ENCODE data around the gene STXBP4.

STXBP4 gene

GRCh38 chr17:55054429-55054828 lies 85.9 kb downstream of the STXBP4 start:
- TF ChIP-seq ZNF8 (CRISPR knock-in tag; IDR thresholded peaks at IDR 0.05) (no peak), ZNF70 (CRISPR knock-in tag; IDR thresholded peaks at IDR 0.05) (no peak), PATZ1 (CRISPR knock-in tag; IDR thresholded peaks at IDR 0.05; ENCODE audit: borderline replicate concordance) (no peak), ESRRG (CRISPR knock-in tag; IDR thresholded peaks at IDR 0.05) (no peak)
- ATAC-seq: no peak

- ATAC-seq: no peak
- TF ChIP-seq TOX (CRISPR knock-in tag; IDR thresholded peaks at IDR 0.05; ENCODE audit: borderline replicate concordance) (no peak), ZNF565 (CRISPR knock-in tag; conservative IDR thresholded peaks at IDR 0.05; ENCODE audit: low read depth) (no peak), RARB (CRISPR knock-in tag; IDR thresholded peaks at IDR 0.05) (no peak), ARNTL (CRISPR knock-in tag; IDR thresholded peaks at IDR 0.05; ENCODE audit: borderline replicate concordance, low read depth) (no peak), ISL1 (CRISPR knock-in tag; IDR thresholded peaks at IDR 0.05) (no peak), ZFP30 (CRISPR knock-in tag; IDR thresholded peaks at IDR 0.05) (no peak)
Measured at GRCh38 chr17:55056526-55056925, 88.0 kb downstream of the STXBP4 start.

GRCh38 chr17:55057184-55057583 lies 88.6 kb downstream of the STXBP4 start:
- ATAC-seq: no peak
- TF ChIP-seq SNAI2 (CRISPR knock-in tag; IDR thresholded peaks at IDR 0.05): no peak
- TF ChIP-seq ZNF565 (CRISPR knock-in tag; conservative IDR thresholded peaks at IDR 0.05; ENCODE audit: low read depth): no peak
- TF ChIP-seq PPARA (CRISPR knock-in tag; IDR thresholded peaks at IDR 0.05; ENCODE audit: borderline replicate concordance): no peak
- no peak for TF ChIP-seq ESRRG (CRISPR knock-in tag; IDR thresholded peaks at IDR 0.05)
- TF ChIP-seq ISL1 (CRISPR knock-in tag; IDR thresholded peaks at IDR 0.05): no peak
- TF ChIP-seq ZFP3 (CRISPR knock-in tag; IDR thresholded peaks at IDR 0.05): no peak
- TF ChIP-seq, protein P1, sequence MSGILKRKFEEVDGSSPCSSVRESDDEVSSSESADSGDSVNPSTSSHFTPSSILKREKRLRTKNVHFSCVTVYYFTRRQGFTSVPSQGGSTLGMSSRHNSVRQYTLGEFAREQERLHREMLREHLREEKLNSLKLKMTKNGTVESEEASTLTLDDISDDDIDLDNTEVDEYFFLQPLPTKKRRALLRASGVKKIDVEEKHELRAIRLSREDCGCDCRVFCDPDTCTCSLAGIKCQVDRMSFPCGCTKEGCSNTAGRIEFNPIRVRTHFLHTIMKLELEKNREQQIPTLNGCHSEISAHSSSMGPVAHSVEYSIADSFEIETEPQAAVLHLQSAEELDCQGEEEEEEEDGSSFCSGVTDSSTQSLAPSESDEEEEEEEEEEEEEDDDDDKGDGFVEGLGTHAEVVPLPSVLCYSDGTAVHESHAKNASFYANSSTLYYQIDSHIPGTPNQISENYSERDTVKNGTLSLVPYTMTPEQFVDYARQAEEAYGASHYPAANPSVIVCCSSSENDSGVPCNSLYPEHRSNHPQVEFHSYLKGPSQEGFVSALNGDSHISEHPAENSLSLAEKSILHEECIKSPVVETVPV (CRISPR knock-in tag; IDR thresholded peaks at IDR 0.05): no peak
- TF ChIP-seq ZNF70 (CRISPR knock-in tag; IDR thresholded peaks at IDR 0.05): no peak
- TF ChIP-seq CSDC2 (CRISPR knock-in tag; IDR thresholded peaks at IDR 0.05): no peak
- no peak for TF ChIP-seq CREB5 (CRISPR knock-in tag; IDR thresholded peaks at IDR 0.05; ENCODE audit: low read depth)
- TF ChIP-seq TCF4 (CRISPR knock-in tag; IDR thresholded peaks at IDR 0.05; ENCODE audit: borderline replicate concordance): no peak
- no peak for TF ChIP-seq OSR1 (CRISPR knock-in tag; IDR thresholded peaks at IDR 0.05)
- no peak for TF ChIP-seq RARB (CRISPR knock-in tag; IDR thresholded peaks at IDR 0.05)

DNA sequence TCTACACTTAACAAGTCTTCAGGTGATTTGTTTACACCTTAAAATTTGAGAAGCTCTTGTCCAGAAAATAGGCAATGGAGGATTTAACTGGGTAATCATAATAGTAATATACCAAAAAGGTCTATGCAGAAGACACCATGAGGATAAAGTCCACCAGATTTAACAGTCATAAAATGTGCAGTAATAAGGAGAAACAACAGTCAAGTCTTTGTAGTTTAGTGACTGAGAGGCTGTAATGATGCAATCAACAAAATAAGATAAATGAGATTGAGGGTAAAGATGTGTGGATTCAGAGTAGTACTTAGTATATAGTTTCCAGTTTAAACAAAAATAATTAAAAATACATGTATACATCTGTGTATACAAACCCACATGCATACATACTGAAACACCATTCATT lies 91.2 kb downstream of the STXBP4 start:
- ATAC-seq: no peak
- TF ChIP-seq BACH2 (CRISPR knock-in tag; IDR thresholded peaks at IDR 0.05; ENCODE audit: borderline replicate concordance) (no peak), SNAI2 (CRISPR knock-in tag; IDR thresholded peaks at IDR 0.05) (no peak), PPARA (CRISPR knock-in tag; IDR thresholded peaks at IDR 0.05; ENCODE audit: borderline replicate concordance) (no peak), ZFP30 (CRISPR knock-in tag; IDR thresholded peaks at IDR 0.05) (no peak), ZNF565 (CRISPR knock-in tag; conservative IDR thresholded peaks at IDR 0.05; ENCODE audit: low read depth) (no peak), POU6F1 (CRISPR knock-in tag; IDR thresholded peaks at IDR 0.05; ENCODE audit: borderline replicate concordance, low read depth) (no peak), ZNF8 (CRISPR knock-in tag; IDR thresholded peaks at IDR 0.05) (no peak), CREB5 (CRISPR knock-in tag; IDR thresholded peaks at IDR 0.05; ENCODE audit: low read depth) (no peak), ISL1 (CRISPR knock-in tag; IDR thresholded peaks at IDR 0.05) (no peak), TCF4 (CRISPR knock-in tag; IDR thresholded peaks at IDR 0.05; ENCODE audit: borderline replicate concordance) (no peak), ZFP3 (CRISPR knock-in tag; IDR thresholded peaks at IDR 0.05) (no peak), TOX (CRISPR knock-in tag; IDR thresholded peaks at IDR 0.05; ENCODE audit: borderline replicate concordance) (no peak), GLIS3 (CRISPR knock-in tag; IDR thresholded peaks at IDR 0.05) (no peak), ZNF70 (CRISPR knock-in tag; IDR thresholded peaks at IDR 0.05) (no peak), ARNTL (CRISPR knock-in tag; IDR thresholded peaks at IDR 0.05; ENCODE audit: borderline replicate concordance, low read depth) (no peak)
- TF ChIP-seq, protein P1 (CRISPR knock-in tag; IDR thresholded peaks at IDR 0.05): no peak
